Upper lobe of left lung (tissue), 4 donors: Measurements from ENCODE around the gene GKN2.
A peak's percentile ranks its signal among the peaks of the same experiment; 100 is the strongest.

Source experiments
- CTCF ChIP-seq, 6 experiments: fragments of 450-650 bp in 4 of 6; fragments of 200-600 bp in 2 of 6; sonication (generic) in 2 of 6; IDR thresholded peaks; one replicate each; pipeline ENCODE4 v1.5.1; 2016 to 2019; ENCODE audit warnings: antibody characterized with exemption in 6 of 6
- POLR2A ChIP-seq, 4 donors: fragments of 450-650 bp; IDR thresholded peaks; one replicate each; pipeline ENCODE4 v1.5.1; 2016 to 2017; ENCODE audit warnings: antibody characterized with exemption in 4 of 4, mild to moderate bottlenecking in 2 of 4

- TF ChIP-seq POLR2A (IDR thresholded peaks at IDR 0.05) (no peak), CTCF (IDR thresholded peaks at IDR 0.05) (peak; percentile 55 to 73 (median 66))
Measured at GRCh38 chr2:68943581-68944568, 8.8 kb downstream of the GKN2 start.
